ENCODE measurements around the gene CSNK1G1.

GRCh38 chr15:64343841-64344240 is 12.1 kb downstream of the CSNK1G1 start:
- no peak for TF ChIP-seq CTCF (IDR thresholded peaks at IDR 0.05 in 8 of 11, conservative IDR thresholded peaks at IDR 0.05 in 3 of 11)
- TF ChIP-seq POLR2AphosphoS5 (IDR thresholded peaks at IDR 0.05), result no peak
